Endothelial cell of umbilical vein (primary cell): ENCODE results near the gene VAV3. TPM values are rescaled to one million over a fixed set of nuclear protein-coding genes. Genes with fewer than 3 reads are reported as not detected.

ENCODE experiments used
- BruUV-seq: library from RNA; stranded (reverse); fragments of 400-500 nt; replicated peaks from 2 replicates; lab custom pipeline; 2021; lab: Mats Ljungman, UMichigan
- CTCF ChIA-PET: fragments of 300-600, 350-600 bp; sonication (Branson Sonifier 250); formaldehyde crosslinking; loops from one replicate; lab custom pipeline; 2021; ENCODE audit warnings: antibody characterized with exemption, inconsistent platforms; lab: Charles Lee
- POLR2A ChIA-PET: fragments of 300-600, 350-600 bp; sonication (Branson Sonifier 250); formaldehyde crosslinking; loops from one replicate; lab custom pipeline; 2021; ENCODE audit warnings: antibody characterized with exemption, inconsistent platforms; lab: Charles Lee
- DNase-seq: peaks from one replicate; pipeline ENCODE4 v3.0.0-alpha.2; 2011; ENCODE audit warnings: low read depth, low spot score
- FAIRE-seq: peaks from 2 replicates; lab custom pipeline; 2011; peaks lifted over from hg19 to GRCh38; lab: Jason Lieb, UNC
- H2AFZ ChIP-seq: 2 replicates; pipeline ENCODE4 v1.6.0; 2012; ENCODE audit warnings: low read depth, low read length, control low read depth, inconsistent platforms
- H3K27ac ChIP-seq: 2 replicates; pipeline ENCODE4 v1.5.1; 2011; ENCODE audit warnings: low read depth, mild to moderate bottlenecking, control low read depth, low read length, moderate library complexity; ENCODE audit not compliant: insufficient read depth
- H3K27me3 ChIP-seq, 2 experiments: 2 replicates each; pipeline versions ENCODE4 v1.6.0 to v1.6.1; 2011; ENCODE audit warnings: low read length in 2 of 2, mixed read lengths in 1 of 2; ENCODE audit not compliant: control insufficient read depth in 2 of 2, insufficient read depth in 2 of 2
- H3K36me3 ChIP-seq, 2 experiments: 2 replicates in 1 of 2; 3 replicates in 1 of 2; pipeline ENCODE4 v1.5.1; 2011; ENCODE audit warnings: low read length in 2 of 2, mild to moderate bottlenecking in 1 of 2, moderate library complexity in 1 of 2; ENCODE audit not compliant: control insufficient read depth in 2 of 2, insufficient read depth in 2 of 2; ENCODE audit errors: extremely low read depth in 1 of 2
- H3K4me1 ChIP-seq: 3 replicates; pipeline ENCODE4 v1.5.1; 2011; ENCODE audit warnings: mild to moderate bottlenecking, low read length; ENCODE audit not compliant: control insufficient read depth, insufficient read depth; ENCODE audit errors: extremely low read depth
- H3K4me2 ChIP-seq: 2 replicates; pipeline ENCODE4 v1.6.1; 2011; ENCODE audit warnings: low read length, control low read depth, mixed read lengths; ENCODE audit not compliant: insufficient read depth
- H3K4me3 ChIP-seq, 3 experiments: fragments of 200-600 bp in 1 of 3; sonication (generic), shearing (Covaris generic) in 1 of 3; replicated peaks in 1 of 3; 2 replicates each; pipeline ENCODE4 v1.5.1; 2011 to 2016; ENCODE audit warnings: control low read depth in 3 of 3, low read length in 3 of 3, mild to moderate bottlenecking in 2 of 3, inconsistent platforms in 1 of 3, low read depth in 1 of 3, moderate library complexity in 1 of 3; ENCODE audit not compliant: insufficient read depth in 1 of 3
- H3K79me2 ChIP-seq: 2 replicates; pipeline ENCODE4 v1.6.0; 2012; ENCODE audit warnings: low read length, inconsistent platforms; ENCODE audit not compliant: control insufficient read depth, insufficient read depth
- H3K9ac ChIP-seq: replicated peaks from 2 replicates; pipeline ENCODE3; 2011; ENCODE audit warnings: low read length, control low read depth; ENCODE audit not compliant: insufficient read depth; ENCODE audit errors: extremely low read depth
- H3K9me1 ChIP-seq: replicated peaks from 3 replicates; pipeline ENCODE4 v1.6.0; 2011; ENCODE audit warnings: mild to moderate bottlenecking, low read length; ENCODE audit not compliant: control insufficient read depth, insufficient read depth; ENCODE audit errors: extremely low read depth
- H3K9me3 ChIP-seq: replicated peaks from 2 replicates; pipeline ENCODE4 v1.5.1; 2012; ENCODE audit warnings: low read length, inconsistent platforms; ENCODE audit not compliant: control insufficient read depth, insufficient read depth
- H4K20me1 ChIP-seq: replicated peaks from 2 replicates; pipeline ENCODE3; 2011; ENCODE audit warnings: mild to moderate bottlenecking, low read length; ENCODE audit not compliant: control insufficient read depth, insufficient read depth; ENCODE audit errors: extremely low read depth
- CTCF ChIP-seq, 2 donors: IDR thresholded peaks; 1 replicate in 1 of 2; 2 replicates in 1 of 2; pipeline ENCODE4 v1.5.1; 2011; ENCODE audit warnings: low read length in 2 of 2, mild to moderate bottlenecking in 2 of 2, moderate library complexity in 2 of 2, control low read depth in 1 of 2, inconsistent platforms in 1 of 2, low read depth in 1 of 2; ENCODE audit not compliant: insufficient read depth in 1 of 2; ENCODE audit errors: extremely low read depth in 1 of 2
- EZH2 ChIP-seq: IDR thresholded peaks from 2 replicates; pipeline ENCODE4 v1.6.1; 2012; ENCODE audit warnings: borderline replicate concordance, low read depth, mild to moderate bottlenecking, moderate library complexity, low read length, inconsistent platforms; ENCODE audit not compliant: severe bottlenecking
- FOS ChIP-seq: IDR thresholded peaks from 2 replicates; pipeline ENCODE4 v1.6.1; 2011; ENCODE audit warnings: mild to moderate bottlenecking, low read length, moderate library complexity, borderline replicate concordance; ENCODE audit not compliant: insufficient read depth
- GATA2 ChIP-seq: IDR thresholded peaks from 2 replicates; pipeline ENCODE4 v1.7.0; 2011; ENCODE audit warnings: low read depth, mild to moderate bottlenecking, moderate library complexity, mixed read lengths, low read length; ENCODE audit not compliant: insufficient read length, insufficient read depth
- JUN ChIP-seq: IDR thresholded peaks from 2 replicates; pipeline ENCODE4 v1.6.1; 2011; ENCODE audit warnings: borderline replicate concordance, low read depth; ENCODE audit not compliant: insufficient read length, insufficient read depth
- MAX ChIP-seq: IDR thresholded peaks from 2 replicates; pipeline ENCODE4 v1.6.1; 2011; ENCODE audit not compliant: insufficient read depth, insufficient read length
- MYC ChIP-seq: IDR thresholded peaks from one replicate; pipeline ENCODE4 v1.6.1; 2011; ENCODE audit warnings: mild to moderate bottlenecking, low read depth, low read length
- POLR2A ChIP-seq: IDR thresholded peaks from 2 replicates; pipeline ENCODE4 v1.6.1; 2012; ENCODE audit warnings: low read depth, mild to moderate bottlenecking, control low read depth, low read length
- POLR2AphosphoS5 ChIP-seq: IDR thresholded peaks from 2 replicates; pipeline ENCODE4 v1.6.1; 2012; ENCODE audit warnings: low read depth, mild to moderate bottlenecking, control low read depth, low read length, moderate library complexity; ENCODE audit not compliant: insufficient read depth
- dilution Hi-C: fragments of 300-500 bp; cut with MboI; formaldehyde crosslinking; loops from one replicate; pipeline ENCODE4 v1.15.0; 2019; ENCODE audit warnings: low sequenced_read_pairs; ENCODE audit not compliant: extremely low pct_ligation_motif_present
- intact Hi-C: fragments of 100-400 bp; cut with micrococcal nuclease; formaldehyde crosslinking; loops from one replicate; pipeline ENCODE4 v1.10.0; 2022
- polyA plus RNA-seq, 4 experiments: library from polyadenylated mRNA; depleted of rRNA in 3 of 4; stranded (reverse) in 3 of 4; unstranded in 1 of 4; fragments of >200 nt; gene quantifications; 2 replicates each; pipeline versions ENCODE4 v1.2.1 to v1.2.3, GENCODE V29; 2011 to 2012; ENCODE audit warnings: missing spikeins in 1 of 4
- total RNA-seq: library from RNA; stranded (reverse); gene quantifications from 2 replicates; pipeline ENCODE4 v1.2.3, GENCODE V29; 2021

The VAV3 gene
- total and polyA plus RNA-seq, 2 donors (not counting 3 experiments of a cell fraction or from before 2014, with no cell fraction given) = 0.18 to 1.5 TPM

GRCh38 chr1:107795994-107796393 is 169.0 kb downstream of the VAV3 start:
- peaks cover 0 to 2% of the 10 kb centered on the region in 2 experiments for H3K27me3 ChIP-seq
- no peak for FAIRE-seq
- no peaks in the 10 kb centered on the region for H3K4me1 ChIP-seq
- H4K20me1 ChIP-seq = no peaks in the 10 kb centered on the region
- dilution Hi-C loops = no loop called here
- no peak for DNase-seq
- no peaks in the 10 kb centered on the region for H3K36me3 ChIP-seq
- ChIA-PET CTCF (interaction anchor here (1.1 to 7.2 kb wide), 2 partner anchors 14 to 330 kb away, joined by 4 to 47 read pairs; no protein-coding TSS in a partner anchor), POLR2A (no interaction called here)
- TF ChIP-seq POLR2A (no peak), JUN (no peak), GATA2 (no peak), MYC (no peak), POLR2AphosphoS5 (no peak), MAX (no peak), EZH2 (no peak), FOS (no peak), CTCF (IDR thresholded peaks at IDR 0.05; ENCODE audit: extremely low read depth in 1 of 2, insufficient read depth in 1 of 2, low read depth in 1 of 2, low read length in 2 of 2) (no peak)
- no peak overlapping the region for H3K4me2 ChIP-seq
- H3K9ac ChIP-seq = no peak overlapping the region
- no peak overlapping the region for H3K4me3 ChIP-seq
- H3K9me1 ChIP-seq = no peaks in the 10 kb centered on the region
- no peak overlapping the region for H3K27ac ChIP-seq
- H2AFZ ChIP-seq = no peak overlapping the region
- H3K79me2 ChIP-seq = no peaks in the 10 kb centered on the region
- H3K9me3 ChIP-seq = no peaks in the 10 kb centered on the region
- intact Hi-C loops = no loop called here
- no TSS peak for BruUV-seq
